Neuronal stem cell (in vitro differentiated cells): Measurements from ENCODE around the gene FCRLB.

ENCODE experiments used
- DNase-seq: peaks from one replicate; pipeline ENCODE4 v3.0.0-alpha.2; 2013; ENCODE audit warnings: low spot score
- H2AFZ ChIP-seq: one replicate; pipeline ENCODE4 v1.6.1; 2013; ENCODE audit warnings: mild to moderate bottlenecking, low read length, inconsistent platforms
- H2AK5ac ChIP-seq: 2 replicates; pipeline ENCODE4 v1.6.1; 2013; ENCODE audit warnings: low read depth, mild to moderate bottlenecking, inconsistent platforms, low read length, moderate library complexity, mixed read lengths
- H2BK120ac ChIP-seq: 2 replicates; pipeline ENCODE4 v1.6.1; 2013; ENCODE audit warnings: low read depth, mild to moderate bottlenecking, inconsistent platforms, low read length, moderate library complexity, mixed read lengths
- H2BK12ac ChIP-seq: one replicate; pipeline ENCODE4 v1.6.1; 2013; ENCODE audit warnings: low read length, inconsistent platforms
- H2BK15ac ChIP-seq: 2 replicates; pipeline ENCODE4 v1.6.1; 2013; ENCODE audit warnings: mild to moderate bottlenecking, low read length, inconsistent platforms, mixed read lengths
- H2BK5ac ChIP-seq: one replicate; pipeline ENCODE4 v1.6.1; 2013; ENCODE audit warnings: inconsistent platforms, mild to moderate bottlenecking, low read length, moderate library complexity
- H3K14ac ChIP-seq: one replicate; pipeline ENCODE4 v1.6.1; 2013; ENCODE audit warnings: low read length, inconsistent platforms
- H3K18ac ChIP-seq: 2 replicates; pipeline ENCODE4 v1.6.1; 2013; ENCODE audit warnings: low read length, inconsistent platforms
- H3K23ac ChIP-seq: 2 replicates; pipeline ENCODE4 v1.6.1; 2013; ENCODE audit warnings: low read depth, mild to moderate bottlenecking, mixed read lengths, low read length, inconsistent platforms; ENCODE audit not compliant: poor library complexity
- H3K27ac ChIP-seq: replicated peaks from 3 replicates; pipeline ENCODE4 v1.5.1; 2013; ENCODE audit warnings: low read length, inconsistent platforms
- H3K27me3 ChIP-seq, 3 experiments: 2 replicates each; pipeline ENCODE4 v1.6.1; 2013; ENCODE audit warnings: low read length in 3 of 3, mild to moderate bottlenecking in 2 of 3, inconsistent platforms in 1 of 3, low read depth in 1 of 3, mixed read lengths in 1 of 3, moderate library complexity in 1 of 3; ENCODE audit not compliant: control insufficient read depth in 3 of 3, insufficient read depth in 3 of 3
- H3K36me3 ChIP-seq, 2 donors: replicated peaks in 1 of 2; 2 replicates each; pipeline ENCODE4 v1.6.1; 2013; ENCODE audit warnings: low read length in 2 of 2; ENCODE audit not compliant: control insufficient read depth in 2 of 2, insufficient read depth in 2 of 2
- H3K4ac ChIP-seq: 2 replicates; pipeline ENCODE4 v1.6.1; 2013; ENCODE audit warnings: inconsistent platforms, mild to moderate bottlenecking, low read length, moderate library complexity
- H3K4me1 ChIP-seq, 2 donors: 1 replicate in 1 of 2; 2 replicates in 1 of 2; pipeline ENCODE4 v1.6.1; 2013; ENCODE audit warnings: low read length in 2 of 2, low read depth in 1 of 2; ENCODE audit not compliant: control insufficient read depth in 2 of 2, insufficient read depth in 1 of 2
- H3K4me2 ChIP-seq: one replicate; pipeline ENCODE4 v1.6.1; 2013; ENCODE audit warnings: mild to moderate bottlenecking, low read length, inconsistent platforms; ENCODE audit not compliant: insufficient read depth, poor library complexity, severe bottlenecking
- H3K4me3 ChIP-seq, 2 donors: 2 replicates each; pipeline ENCODE4 v1.5.1; 2013; ENCODE audit warnings: low read length in 2 of 2, mild to moderate bottlenecking in 2 of 2, inconsistent platforms in 1 of 2, moderate library complexity in 1 of 2
- H3K79me1 ChIP-seq: one replicate; pipeline ENCODE4 v1.6.1; 2013; ENCODE audit warnings: low read depth, mild to moderate bottlenecking, inconsistent platforms, low read length, moderate library complexity
- H3K9ac ChIP-seq: one replicate; pipeline ENCODE4 v1.6.1; 2013; ENCODE audit warnings: mild to moderate bottlenecking, low read depth, low read length, inconsistent platforms; ENCODE audit not compliant: poor library complexity
- H3K9me3 ChIP-seq, 2 donors: replicated peaks in 1 of 2; 2 replicates each; pipeline versions ENCODE3 to v1.6.1; 2013; ENCODE audit warnings: low read length in 2 of 2, mild to moderate bottlenecking in 2 of 2, inconsistent platforms in 1 of 2, low read depth in 1 of 2, mixed read lengths in 1 of 2, moderate library complexity in 1 of 2; ENCODE audit not compliant: control insufficient read depth in 2 of 2, insufficient read depth in 1 of 2
- H4K8ac ChIP-seq: one replicate; pipeline ENCODE4 v1.6.1; 2013; ENCODE audit warnings: low read depth, mild to moderate bottlenecking, inconsistent platforms, low read length, moderate library complexity
- H4K91ac ChIP-seq: one replicate; pipeline ENCODE4 v1.6.1; 2013; ENCODE audit warnings: low read length, low read depth, mild to moderate bottlenecking, inconsistent platforms; ENCODE audit not compliant: poor library complexity
- WGBS, 2 donors: extraction: QIAGEN DNeasy Blood & Tissue Kit; methylation state at CpG; one replicate each; pipeline ENCODE4 v1.1.7; 2013; ENCODE audit warnings: missing lambda C conversion rate in 2 of 2, mixed read lengths in 1 of 2; ENCODE audit not compliant: insufficient read length in 2 of 2, insufficient replicate concordance in 1 of 2; ENCODE audit errors: extremely low coverage in 2 of 2; 5-methylcytosine and 5-hydroxymethylcytosine counted together

The FCRLB gene

DNA sequence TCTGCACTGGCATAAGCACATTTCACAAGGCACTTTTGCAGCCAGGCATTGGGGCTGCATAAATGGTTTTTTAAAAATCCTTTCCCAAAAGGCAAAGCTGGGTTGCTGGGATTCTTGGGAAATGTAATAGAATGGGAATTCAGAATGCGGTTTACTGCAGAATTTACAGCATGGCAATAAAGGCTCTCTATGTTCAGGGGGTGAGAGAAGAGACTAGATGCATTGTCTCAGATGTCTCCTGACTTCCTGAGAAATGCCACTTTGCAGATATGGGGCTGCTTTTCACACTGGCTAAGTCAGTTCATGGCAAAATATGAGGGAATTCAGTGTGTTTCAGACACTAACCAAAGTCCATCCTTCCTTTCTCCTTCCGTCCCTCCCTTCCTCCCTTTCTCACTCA lies 44.9 kb upstream of the FCRLB start:
- DNase-seq = no peak
- Histone ChIP-seq H3K27ac (no peak overlapping the region), H2AK5ac (no peak overlapping the region), H2BK5ac (no peak overlapping the region), H3K9ac (no peak overlapping the region), H3K79me1 (no peaks in the 10 kb centered on the region), H3K23ac (no peak overlapping the region), H3K4ac (no peak overlapping the region), H3K4me2 (no peak overlapping the region), H3K4me3 (no peak overlapping the region), H3K4me1 (peaks cover 0 to 2% of the 10 kb centered on the region in 2 donors), H3K36me3 (no peaks in the 10 kb centered on the region), H3K14ac (no peak overlapping the region), H4K91ac (no peak overlapping the region), H2AFZ (no peak overlapping the region), H3K27me3 (peaks cover 0 to 21% (median 0%) of the 10 kb centered on the region in 3 experiments), H3K18ac (no peak overlapping the region), H2BK15ac (no peak overlapping the region), H2BK120ac (no peak overlapping the region), H2BK12ac (no peak overlapping the region), H4K8ac (no peak overlapping the region), H3K9me3 (no peaks in the 10 kb centered on the region)
- no CpG with 5 or more reads among the region's 2 CpGs for WGBS, 2 donors

DNA sequence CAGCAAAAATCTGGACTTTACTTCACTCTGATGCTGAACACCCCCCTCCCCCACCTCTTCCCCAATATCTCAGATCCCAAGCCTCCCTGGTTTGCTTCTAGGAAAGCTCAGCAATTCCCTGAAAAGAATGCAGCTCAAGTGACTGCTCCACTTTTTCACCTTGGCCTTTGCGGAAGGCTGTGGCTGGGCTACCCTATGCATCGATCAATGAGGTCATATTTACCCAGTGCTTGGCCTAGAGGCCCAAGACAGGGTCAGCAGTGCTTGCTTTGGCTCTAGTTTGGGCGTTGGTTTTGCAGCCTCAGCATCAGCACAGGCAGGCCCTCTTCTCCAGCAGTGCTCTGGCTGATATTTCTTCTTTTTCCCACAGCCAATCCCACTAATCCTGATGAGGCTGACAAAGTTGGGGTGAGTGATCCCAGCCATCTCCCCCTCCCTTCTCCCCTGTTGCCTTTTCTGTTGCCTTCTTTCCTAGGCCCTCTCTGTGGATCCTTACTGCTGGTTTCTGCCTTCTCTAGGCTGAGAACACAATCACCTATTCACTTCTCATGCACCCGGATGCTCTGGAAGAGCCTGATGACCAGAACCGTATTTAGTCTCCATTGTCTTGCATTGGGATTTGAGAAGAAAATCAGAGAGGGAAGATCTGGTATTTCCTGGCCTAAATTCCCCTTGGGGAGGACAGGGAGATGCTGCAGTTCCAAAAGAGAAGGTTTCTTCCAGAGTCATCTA lies 44.2 kb upstream of the FCRLB start:
- WGBS, 2 donors = no CpG with 5 or more reads among the region's 5 CpGs
- Histone ChIP-seq H3K9me3 (no peaks in the 10 kb centered on the region), H2BK5ac (no peak overlapping the region), H3K4me2 (no peak overlapping the region), H3K4me3 (no peak overlapping the region), H2BK12ac (no peak overlapping the region), H2BK120ac (no peak overlapping the region), H3K27ac (no peak overlapping the region), H3K4ac (no peak overlapping the region), H3K27me3 (peaks cover 0 to 21% (median 0%) of the 10 kb centered on the region in 3 experiments), H3K36me3 (no peaks in the 10 kb centered on the region), H3K4me1 (peaks cover 0 to 2% of the 10 kb centered on the region in 2 donors), H3K9ac (no peak overlapping the region), H2BK15ac (no peak overlapping the region), H2AK5ac (no peak overlapping the region), H3K23ac (no peak overlapping the region), H3K79me1 (no peaks in the 10 kb centered on the region), H2AFZ (no peak overlapping the region), H3K14ac (no peak overlapping the region), H4K8ac (no peak overlapping the region), H4K91ac (no peak overlapping the region), H3K18ac (no peak overlapping the region)
- no peak for DNase-seq

DNA sequence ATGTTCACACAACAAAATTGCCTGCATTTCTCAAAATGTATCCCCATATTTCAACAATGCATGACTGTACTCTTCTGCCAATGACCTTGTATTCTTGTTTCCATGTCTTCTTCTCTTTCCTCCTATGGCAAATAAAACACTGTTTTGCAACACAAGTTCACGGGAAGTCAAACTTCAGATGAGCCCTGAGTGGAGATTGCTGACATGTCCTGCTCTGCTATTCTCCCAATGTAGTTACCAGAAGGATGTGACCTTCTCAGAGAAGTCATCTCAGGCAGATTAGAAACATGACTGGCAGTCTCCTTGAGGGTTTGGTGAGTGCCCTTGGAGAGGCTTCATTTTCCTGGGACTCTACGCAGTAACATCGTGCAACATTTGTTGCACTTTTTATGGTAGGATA lies 42.8 kb upstream of the FCRLB start:
- no peak for DNase-seq
- H3K9ac ChIP-seq = no peak overlapping the region
- no peak overlapping the region for H3K23ac ChIP-seq
- no peak overlapping the region for H3K4me2 ChIP-seq
- no peak overlapping the region for H4K8ac ChIP-seq
- H3K36me3 ChIP-seq = no peaks in the 10 kb centered on the region
- peaks cover 0 to under 1% of the 10 kb centered on the region in 2 donors for H3K4me1 ChIP-seq
- H3K4me3 ChIP-seq = no peak overlapping the region
- no peak overlapping the region for H2BK12ac ChIP-seq
- H2AK5ac ChIP-seq = no peak overlapping the region
- H3K14ac ChIP-seq = no peak overlapping the region
- H2BK120ac ChIP-seq = no peak overlapping the region
- H2BK15ac ChIP-seq = no peak overlapping the region
- H3K18ac ChIP-seq = no peak overlapping the region
- H3K4ac ChIP-seq = no peak overlapping the region
- no peak overlapping the region for H3K27ac ChIP-seq
- no peaks in the 10 kb centered on the region for H3K9me3 ChIP-seq
- H4K91ac ChIP-seq = no peak overlapping the region
- no peak overlapping the region for H2BK5ac ChIP-seq
- H2AFZ ChIP-seq = no peak overlapping the region
- WGBS, 2 donors = no CpG with 5 or more reads among the region's 3 CpGs
- H3K27me3 ChIP-seq = peaks cover 0 to 21% (median 0%) of the 10 kb centered on the region in 3 experiments
- H3K79me1 ChIP-seq = no peaks in the 10 kb centered on the region

DNA sequence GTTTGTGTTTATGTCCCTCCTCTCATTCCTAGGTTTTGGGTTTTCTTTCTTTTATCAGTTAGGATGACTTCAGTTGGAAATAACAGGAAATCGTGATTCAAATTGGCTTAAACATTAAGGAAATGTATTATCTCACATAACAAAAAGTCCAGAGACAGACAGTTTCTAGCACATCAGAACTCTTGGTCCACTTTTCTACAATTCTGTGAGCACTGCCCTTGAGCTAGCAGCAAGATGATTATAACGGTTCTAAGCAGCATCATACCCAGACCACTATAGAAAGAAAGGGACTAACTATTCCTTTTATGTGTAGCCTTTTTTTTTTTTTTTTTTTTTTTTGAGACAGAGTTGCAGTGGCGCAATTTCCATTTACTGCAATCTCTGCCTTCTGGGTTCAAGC lies 39.5 kb upstream of the FCRLB start:
- Histone ChIP-seq H2AFZ (no peak overlapping the region), H2BK5ac (no peak overlapping the region), H3K27me3 (peaks cover 0 to 19% (median 0%) of the 10 kb centered on the region in 3 experiments), H2BK12ac (no peak overlapping the region), H3K9me3 (no peaks in the 10 kb centered on the region), H3K23ac (no peak overlapping the region), H3K4me2 (no peak overlapping the region), H3K9ac (no peak overlapping the region), H3K4me1 (no peaks in the 10 kb centered on the region), H4K8ac (no peak overlapping the region), H2BK15ac (no peak overlapping the region), H3K18ac (no peak overlapping the region), H3K4ac (no peak overlapping the region), H3K79me1 (no peaks in the 10 kb centered on the region), H2BK120ac (no peak overlapping the region), H3K36me3 (no peaks in the 10 kb centered on the region), H3K4me3 (no peak overlapping the region), H2AK5ac (no peak overlapping the region), H4K91ac (no peak overlapping the region), H3K14ac (no peak overlapping the region), H3K27ac (no peak overlapping the region)
- no peak for DNase-seq
- WGBS, 2 donors = no CpG with 5 or more reads among the region's 3 CpGs
